22Rv1 (cell line): ENCODE measurements around the gene PACRG.

Source experiments
- H3K27ac ChIP-seq: fragments of 450-650 bp; 2 replicates; pipeline ENCODE4 v1.5.1; 2017
- CTCF ChIP-seq: fragments of 450-650 bp; IDR thresholded peaks from 2 replicates; pipeline ENCODE4 v1.5.1; 2017; ENCODE audit warnings: mild to moderate bottlenecking
- ZFX ChIP-seq: fragments of 450-650 bp; IDR thresholded peaks from 2 replicates; pipeline ENCODE4 v1.6.1; 2017; ENCODE audit warnings: antibody characterized with exemption, borderline replicate concordance

The PACRG gene

DNA sequence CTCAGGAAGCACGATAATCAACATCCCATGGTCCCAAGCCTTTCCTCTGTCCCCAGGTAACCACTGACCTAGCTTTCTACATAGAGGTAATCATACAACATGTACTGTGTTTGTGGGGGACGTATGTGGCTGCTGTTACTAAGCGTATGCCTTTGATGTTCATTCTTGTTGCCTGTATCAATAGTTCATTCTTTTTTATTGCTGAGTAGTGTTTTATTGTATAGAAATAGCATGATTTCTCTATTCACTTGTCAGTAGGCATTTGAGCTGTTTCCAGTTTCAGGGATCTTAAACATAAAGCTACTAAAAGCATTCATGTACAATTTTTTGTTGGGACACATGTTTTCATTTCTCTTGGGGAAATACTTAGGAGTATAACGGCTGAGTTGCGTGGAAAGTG, 185.4 kb downstream of the PACRG start:
- no peak overlapping the region for H3K27ac ChIP-seq
- no peak for TF ChIP-seq CTCF
- no peak for TF ChIP-seq ZFX

- no peak overlapping the region for H3K27ac ChIP-seq
- TF ChIP-seq CTCF (no peak), ZFX (no peak)
These were observed 189.7 kb downstream of the PACRG start for GRCh38 chr6:162917506-162917905.

DNA sequence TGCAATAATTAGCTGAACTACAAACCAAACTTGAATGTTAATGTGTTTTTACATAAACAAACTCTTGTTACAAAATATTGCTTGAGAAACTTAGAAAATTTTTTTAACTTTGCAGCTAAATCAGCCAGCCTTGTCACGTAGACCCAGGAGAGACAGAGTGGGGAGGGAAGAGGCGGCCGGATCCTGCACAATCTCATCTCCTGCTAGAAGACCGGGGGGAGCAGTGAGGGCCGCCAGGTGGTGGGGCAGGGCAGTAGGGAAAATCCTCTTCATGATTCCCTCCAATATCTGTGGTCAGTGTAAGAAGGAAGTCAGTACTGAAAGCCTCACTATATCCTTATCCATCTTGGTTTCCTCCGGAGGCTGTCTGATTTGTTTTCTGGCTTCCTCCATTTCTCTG, 193.3 kb downstream of the PACRG start:
- TF ChIP-seq CTCF (no peak), ZFX (no peak)
- no peak overlapping the region for H3K27ac ChIP-seq

- no peak for TF ChIP-seq CTCF
- TF ChIP-seq ZFX = no peak
- H3K27ac ChIP-seq = no peak overlapping the region
These were observed 193.8 kb downstream of the PACRG start for GRCh38 chr6:162921510-162922040.

DNA sequence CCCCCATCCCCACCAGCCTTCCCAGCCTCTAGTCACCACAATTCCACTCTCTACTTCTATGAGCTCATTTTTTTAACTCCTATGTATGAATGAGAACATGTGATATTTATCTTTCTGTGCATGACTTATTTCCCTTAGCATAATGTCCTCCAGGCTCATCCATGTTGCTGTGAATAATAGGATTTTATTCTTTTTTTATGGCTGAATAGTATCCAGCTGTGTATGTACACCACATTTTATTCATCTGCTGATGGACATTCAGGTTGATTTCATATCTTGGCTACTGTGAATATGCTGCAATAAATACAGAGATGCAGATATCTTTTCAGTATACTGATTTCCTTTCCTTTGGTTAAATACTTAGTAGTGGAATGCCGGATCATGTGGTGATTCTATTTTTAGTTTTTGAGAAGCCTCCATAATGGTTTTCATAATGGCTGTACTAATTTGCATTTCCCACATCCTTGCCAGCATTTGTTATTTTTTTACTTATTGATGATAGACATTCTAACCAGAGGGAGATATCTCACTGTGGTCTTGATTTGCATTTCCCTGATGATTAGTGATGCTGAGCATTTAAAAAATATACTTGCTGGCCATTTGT, 194.9 kb downstream of the PACRG start:
- no peak overlapping the region for H3K27ac ChIP-seq
- TF ChIP-seq ZFX = no peak
- no peak for TF ChIP-seq CTCF

DNA sequence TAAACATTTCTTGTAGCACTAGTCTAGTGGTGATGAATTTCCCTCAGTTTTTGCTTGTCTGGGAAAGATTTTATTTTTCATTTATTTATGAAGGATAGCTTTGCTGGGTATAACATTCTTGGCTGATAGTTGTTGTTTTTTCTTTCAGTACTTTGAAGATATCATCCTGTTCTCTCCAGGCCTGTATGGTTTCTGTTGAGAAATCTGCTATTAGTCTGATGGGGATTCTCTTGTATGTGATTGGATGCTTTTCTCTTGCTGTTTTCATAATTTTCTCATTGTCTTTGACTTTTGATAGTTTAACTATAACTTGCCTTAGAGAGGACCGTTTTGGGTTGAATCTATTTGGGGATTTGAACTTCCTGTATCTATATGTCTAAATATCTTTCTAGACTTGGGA, 207.1 kb downstream of the PACRG start:
- TF ChIP-seq CTCF = no peak
- no peak for TF ChIP-seq ZFX

DNA sequence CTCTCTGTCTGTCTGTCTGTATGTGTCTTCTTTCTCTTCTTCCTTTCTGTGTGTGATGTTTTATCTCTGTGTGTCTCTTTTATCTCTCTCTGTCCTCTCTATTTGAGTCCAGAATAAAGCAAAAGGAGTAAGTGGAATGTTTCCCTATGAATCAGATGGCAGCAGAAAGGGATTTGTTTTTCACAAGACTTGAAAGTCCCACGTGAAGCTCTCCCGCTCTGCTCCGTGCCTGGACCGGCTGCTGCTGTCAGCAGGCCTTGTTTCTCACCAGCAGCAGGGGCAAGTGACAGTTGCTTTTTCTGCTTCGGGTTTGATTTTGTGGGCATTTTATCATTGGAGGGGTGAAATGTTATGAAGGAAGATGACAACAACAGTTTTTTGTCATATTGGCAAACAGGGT, 212.7 kb downstream of the PACRG start:
- H3K27ac ChIP-seq = no peak overlapping the region
- TF ChIP-seq ZFX = no peak
- TF ChIP-seq CTCF = no peak

More for the DNA sequence above, 207.1 kb downstream of the PACRG start:
- H3K27ac ChIP-seq = no peak overlapping the region
